GM21360 (cell line): Measurements from ENCODE around the gene OR4K15.
"Not testable (repeated sequence)": the region's sequence is repeated elsewhere in the genome, so short reads cannot be mapped to it uniquely, and the experiment has no call there.

Experiments
- ATAC-seq: cut with Tn5 transposase; IDR thresholded peaks from one replicate; pipeline ENCODE4 v1.9.1; 2021; ENCODE audit warnings: mild to moderate bottlenecking, moderate library complexity; ENCODE audit not compliant: unreplicated experiment

Gene OR4K15, protein sequence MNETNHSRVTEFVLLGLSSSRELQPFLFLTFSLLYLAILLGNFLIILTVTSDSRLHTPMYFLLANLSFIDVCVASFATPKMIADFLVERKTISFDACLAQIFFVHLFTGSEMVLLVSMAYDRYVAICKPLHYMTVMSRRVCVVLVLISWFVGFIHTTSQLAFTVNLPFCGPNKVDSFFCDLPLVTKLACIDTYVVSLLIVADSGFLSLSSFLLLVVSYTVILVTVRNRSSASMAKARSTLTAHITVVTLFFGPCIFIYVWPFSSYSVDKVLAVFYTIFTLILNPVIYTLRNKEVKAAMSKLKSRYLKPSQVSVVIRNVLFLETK

DNA sequence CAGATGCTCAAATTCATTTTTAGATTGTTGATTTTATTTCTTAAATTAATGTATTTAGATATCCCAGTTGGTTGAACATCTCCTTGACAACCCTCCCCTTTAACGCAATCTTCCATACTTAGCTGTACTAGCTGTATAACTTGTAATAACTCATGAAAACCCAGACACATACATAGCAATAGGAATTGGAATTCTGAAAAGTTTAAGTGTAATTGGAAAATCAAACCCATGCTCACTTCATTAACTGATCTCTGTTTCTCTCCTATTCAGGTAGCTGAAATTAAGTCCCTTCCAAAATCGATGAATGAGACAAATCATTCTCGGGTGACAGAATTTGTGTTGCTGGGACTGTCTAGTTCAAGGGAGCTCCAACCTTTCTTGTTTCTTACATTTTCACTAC is at the start of gene OR4K15:
Gene OR4K15, plus strand, starts transcription at position 301 of the 400 bp plus-strand sequence. Its CDS starts 0 bp downstream, at position 301.
- ATAC-seq = no peak

DNA sequence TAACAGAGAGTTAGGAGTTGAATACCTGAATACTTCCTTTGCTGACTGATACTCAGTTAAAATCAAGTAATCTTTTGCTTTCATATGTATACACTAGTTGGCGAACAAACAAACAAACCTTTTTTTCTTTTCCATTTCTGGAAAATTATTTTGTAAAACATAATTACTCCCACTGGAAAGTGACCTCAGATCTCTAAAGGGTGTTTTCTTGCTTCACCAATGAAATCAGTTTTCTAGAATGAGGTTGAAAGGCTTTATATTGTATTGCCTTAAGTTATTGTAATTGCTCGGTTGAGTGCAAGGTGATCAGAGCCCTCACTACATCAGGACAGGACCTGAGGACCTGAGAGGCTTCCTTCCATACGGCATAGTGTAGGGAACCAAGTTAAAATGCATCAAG is 44.8 kb upstream of the OR4K15 start, which contains the start of gene OR4K1:
Gene OR4K1, plus strand, starts transcription at position 301 of the 400 bp plus-strand sequence. CDS start 4,750 bp downstream, outside the sequence.
- ATAC-seq = no peak

DNA sequence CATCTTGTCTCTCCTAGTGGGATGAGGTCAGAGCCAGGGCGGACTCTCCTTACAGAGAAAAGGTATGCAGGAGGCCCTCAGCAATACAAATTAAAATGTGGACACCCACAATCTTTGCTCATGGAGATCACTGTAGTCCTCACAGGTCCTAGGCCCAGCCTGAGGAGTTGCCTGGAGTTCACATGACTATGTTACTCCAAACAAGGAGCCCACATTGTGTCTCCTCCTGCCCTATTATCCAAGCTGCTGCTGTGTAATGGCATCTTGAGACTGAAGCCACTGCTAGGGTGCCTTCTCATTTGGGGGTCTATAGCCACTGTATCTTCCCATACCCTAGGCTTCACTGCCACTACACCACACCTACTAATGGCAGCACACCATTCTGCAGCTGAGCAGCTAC is 33.7 kb upstream of the OR4K15 start:
- ATAC-seq = no peak

DNA sequence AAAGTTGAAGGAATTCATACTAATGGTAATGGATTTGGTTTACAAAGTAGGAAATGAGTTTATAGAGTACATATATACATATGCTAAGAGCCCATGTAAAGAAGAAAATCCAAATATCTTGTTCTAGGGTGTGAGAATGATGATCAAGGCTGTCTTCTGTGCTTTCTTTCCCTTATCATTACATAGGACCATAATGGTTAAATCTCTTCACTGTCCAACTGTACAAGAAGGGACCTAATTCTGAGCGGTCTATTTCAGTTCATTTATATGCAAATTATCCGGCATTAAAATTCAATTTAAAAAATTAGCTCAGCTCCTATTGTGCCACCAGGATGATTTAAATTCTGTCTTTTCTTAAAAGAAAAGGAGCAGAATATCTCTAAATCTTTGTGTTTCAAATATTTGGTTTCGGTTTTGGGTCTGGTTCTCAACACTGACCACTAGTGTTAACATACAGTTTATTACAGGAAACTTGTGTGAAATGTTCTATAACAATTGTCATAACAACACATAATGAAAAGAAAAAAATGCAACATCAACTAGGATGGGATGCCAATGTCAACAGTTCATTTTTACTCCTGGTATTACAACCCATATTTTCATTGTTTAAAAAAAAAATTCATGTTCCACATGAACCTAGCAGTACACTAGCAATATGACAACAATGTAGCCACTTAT is 27.8 kb upstream of the OR4K15 start:
- ATAC-seq = no peak

DNA sequence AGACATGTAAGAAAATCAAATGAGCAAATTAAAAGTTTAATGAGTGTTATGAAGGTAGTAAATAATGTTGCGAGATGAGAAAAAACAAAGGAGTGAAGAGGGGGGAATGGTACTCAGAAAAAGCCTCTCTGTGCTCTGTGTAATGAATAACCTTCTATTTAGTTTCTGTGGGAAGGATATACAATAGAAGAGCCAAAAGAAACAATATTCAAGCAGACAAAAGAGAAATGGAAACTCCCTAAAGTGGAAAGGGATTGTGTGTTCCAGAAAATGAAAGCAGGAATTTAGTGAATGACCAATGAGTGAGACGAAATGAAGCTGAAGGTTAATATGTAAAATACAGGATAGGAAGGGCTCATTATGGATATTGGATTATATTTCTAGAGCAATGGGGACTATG is 26.2 kb upstream of the OR4K15 start:
- no peak for ATAC-seq

DNA sequence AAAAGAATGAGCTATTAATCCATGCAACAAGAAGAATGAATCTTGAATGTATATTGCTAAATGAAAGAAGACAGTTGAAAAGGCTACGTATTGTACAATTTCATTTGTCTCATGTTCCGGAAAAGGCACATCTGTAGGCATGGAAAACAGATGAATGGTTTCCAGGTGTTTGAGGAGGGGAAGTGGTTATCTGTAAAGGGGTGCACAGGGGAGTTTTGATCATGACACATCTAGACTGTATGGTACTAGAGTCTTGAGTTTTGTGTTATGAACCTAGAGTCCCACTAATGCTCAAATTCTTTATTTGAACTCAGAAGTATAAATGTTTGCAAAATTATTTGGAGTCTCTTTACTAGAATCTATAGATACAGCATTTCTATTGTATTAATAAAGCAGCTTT is 5.7 kb upstream of the OR4K15 start:
- ATAC-seq = not testable (repeated sequence)

DNA sequence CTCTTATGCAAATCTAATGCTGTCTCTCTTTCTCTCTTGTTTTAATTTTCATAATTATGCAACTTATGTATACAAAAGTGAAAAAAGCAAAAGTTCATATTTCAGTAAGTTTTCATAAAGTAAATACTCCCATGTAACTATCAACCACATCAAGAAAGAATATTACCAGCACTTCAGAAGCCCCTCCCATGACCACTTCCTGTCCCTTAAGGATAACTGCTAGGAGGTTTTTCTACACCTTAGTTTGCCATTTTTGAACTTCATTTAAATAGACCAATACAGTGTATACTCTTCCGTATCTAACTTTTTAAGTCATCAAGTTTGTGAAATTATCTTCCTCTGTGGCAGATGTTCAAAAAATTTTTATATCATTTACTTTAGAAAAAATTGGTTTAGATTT is 547 bp upstream of the OR4K15 start:
- no peak for ATAC-seq

DNA sequence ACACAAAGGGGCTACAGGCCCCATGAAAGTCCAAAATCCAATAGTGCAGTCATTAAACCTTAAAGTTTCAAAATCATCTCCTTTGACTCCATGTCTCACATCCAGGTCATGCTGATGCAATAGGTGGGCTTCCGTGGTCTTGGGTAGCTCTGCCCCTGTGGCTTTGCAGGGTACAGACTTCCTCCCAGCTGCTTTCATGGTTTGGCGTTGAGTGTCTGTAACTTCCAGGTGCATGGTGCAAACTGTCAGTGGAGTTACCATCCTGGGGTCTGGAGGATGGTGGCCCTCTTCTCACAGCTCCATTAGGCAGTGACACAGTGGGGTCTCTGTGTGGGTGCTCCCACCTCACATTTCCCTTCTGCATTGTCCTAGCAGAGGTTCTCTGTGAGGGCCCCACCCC is 18.0 kb downstream of the OR4K15 start:
- ATAC-seq = no peak

DNA sequence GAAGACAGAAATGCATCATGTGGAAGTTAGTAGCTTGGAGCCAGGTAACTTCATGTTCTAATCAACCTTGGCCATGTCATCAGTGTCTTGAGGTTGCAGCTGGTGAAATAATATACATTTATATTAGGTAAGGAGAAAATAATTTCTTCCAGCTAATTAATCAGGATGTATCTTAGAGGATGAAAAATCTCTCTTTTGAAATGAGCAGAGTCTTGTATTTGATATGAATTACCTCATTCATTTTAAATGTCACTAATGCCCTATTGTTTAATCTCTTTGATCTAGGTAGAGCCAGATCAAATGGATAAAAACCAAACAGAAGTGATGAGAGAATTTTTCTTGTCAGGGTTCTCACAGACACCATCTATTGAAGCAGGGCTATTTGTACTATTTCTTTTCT is 26.5 kb downstream of the OR4K15 start, which contains the start of gene OR4Q2:
Gene OR4Q2, plus strand, starts transcription at position 301 of the 400 bp plus-strand sequence.
- ATAC-seq = no peak

DNA sequence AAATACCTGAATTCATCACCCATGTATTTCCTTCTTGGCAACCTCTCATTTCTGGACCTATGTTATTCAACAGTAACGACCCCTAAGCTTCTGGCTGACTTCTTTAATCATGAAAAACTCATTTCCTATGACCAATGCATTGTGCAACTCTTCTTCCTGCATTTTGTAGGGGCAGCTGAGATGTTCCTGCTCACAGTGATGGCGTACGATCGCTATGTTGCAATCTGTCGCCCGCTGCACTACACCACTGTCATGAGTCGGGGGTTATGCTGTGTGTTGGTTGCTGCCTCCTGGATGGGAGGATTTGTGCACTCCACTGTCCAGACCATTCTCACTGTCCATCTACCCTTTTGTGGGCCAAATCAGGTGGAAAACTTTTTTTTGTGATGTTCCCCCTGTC is 26.9 kb downstream of the OR4K15 start:
- ATAC-seq = no peak

DNA sequence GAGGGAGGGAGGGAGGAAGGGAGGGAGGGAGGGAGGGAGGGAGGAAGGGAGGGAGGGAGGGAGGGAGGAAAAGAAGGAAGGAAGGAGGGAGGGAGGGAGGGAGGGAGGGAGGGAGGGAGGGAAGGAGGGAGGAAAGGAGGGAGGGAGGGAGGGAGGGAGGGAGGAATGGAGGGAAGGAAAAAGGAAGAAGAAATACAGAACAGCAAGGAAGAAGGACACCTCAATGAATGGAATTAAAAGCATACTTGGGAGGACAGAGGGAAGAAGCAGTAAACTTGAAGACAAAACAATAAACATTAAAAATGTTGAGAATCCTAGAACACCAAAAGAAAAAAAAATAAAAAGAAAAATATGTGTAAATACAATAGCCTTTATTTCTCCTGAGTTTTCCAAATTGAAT is 32.8 kb downstream of the OR4K15 start:
- no peak for ATAC-seq

DNA sequence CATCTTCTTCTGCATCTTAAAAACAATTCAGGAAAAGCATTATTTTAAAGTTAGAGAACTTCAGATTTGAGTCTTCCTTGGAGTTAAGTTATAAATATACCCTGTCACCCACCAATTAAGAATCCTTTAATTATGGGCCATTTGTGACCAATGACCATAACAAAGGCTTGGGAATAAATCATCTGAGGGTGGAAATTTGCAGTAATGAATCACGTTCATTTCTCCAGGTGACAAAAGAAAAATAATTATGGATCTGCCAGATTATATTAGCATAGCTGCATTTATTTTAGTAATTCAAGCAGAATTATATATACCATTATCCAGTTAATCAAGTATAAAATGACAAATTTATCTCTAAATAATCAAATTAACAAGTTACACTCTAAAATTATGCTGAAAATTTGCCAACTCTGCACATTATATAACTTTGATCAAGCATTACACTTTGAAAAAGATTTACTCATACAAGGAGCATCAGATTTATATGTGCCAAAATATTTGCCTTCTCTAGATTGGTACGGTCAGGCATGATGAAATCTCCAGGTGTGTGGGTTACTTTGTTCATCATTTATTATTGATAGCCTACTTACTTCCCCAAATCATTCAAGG is 44.0 kb downstream of the OR4K15 start, which contains the start of gene OR4K14:
Gene OR4K14, minus strand, starts transcription at position 51 of the 609 bp plus-strand sequence. CDS start 4,114 bp downstream, outside the sequence.
- ATAC-seq = no peak
